ENCODE data around the gene TBCK.

The TBCK gene

DNA sequence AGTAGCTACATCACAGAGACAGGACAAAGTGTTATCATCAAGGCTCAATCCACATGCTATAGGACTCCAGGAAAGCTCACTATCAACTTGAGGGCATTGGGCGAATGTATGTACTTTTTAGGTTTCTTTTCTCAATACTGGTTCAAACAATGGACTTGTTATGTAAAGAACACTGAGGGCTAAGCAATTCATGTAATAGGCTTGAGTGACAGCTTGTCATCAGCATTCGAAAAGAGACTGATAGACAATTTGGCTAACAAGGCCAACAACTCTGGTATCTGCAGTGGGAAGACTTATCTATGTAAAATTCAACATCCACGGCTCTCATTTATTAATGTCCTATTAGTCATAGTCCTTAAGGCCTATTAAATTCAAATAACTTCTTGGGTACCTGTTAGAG, 279.7 kb downstream of the TBCK start:
- no peak for DNase-seq

DNA sequence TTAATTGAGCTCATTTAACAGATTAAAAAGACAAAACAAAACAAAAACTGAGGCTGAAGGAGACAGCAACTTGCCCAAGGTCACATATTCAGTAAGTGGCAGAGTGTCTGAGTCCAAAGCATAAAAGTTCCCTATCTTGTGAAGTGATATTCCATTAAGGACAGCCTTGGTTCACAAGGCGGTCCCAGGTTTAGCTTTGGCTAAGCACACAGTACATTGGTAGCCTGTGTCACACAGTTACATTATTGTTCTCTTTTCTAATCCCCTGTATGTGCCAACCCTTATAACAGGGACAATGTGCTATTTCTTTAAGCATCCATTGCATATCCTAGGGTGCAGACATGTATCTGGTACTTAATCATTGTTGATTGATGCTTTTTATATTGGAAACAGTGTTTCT, 280.8 kb downstream of the TBCK start:
- DNase-seq = no peak

DNA sequence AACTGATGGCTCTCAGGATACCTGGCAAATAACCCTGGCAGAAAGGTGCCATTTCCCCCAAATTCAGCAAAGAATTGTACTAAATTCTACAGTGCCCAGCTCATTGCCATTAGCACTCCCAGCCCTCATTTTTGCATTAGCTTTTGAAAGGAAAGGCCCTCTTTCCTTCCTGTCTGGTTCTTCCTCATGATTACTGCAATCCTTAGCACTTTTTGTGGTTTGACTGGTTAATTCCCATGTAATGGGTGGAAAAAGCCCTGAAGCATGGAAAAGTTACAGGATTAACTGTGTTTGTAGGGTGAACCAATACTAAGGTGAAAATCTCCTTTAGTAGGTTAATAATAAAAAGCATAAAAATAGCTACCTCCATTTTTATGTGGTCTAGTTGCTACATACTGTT, 281.3 kb downstream of the TBCK start:
- DNase-seq = no peak

DNA sequence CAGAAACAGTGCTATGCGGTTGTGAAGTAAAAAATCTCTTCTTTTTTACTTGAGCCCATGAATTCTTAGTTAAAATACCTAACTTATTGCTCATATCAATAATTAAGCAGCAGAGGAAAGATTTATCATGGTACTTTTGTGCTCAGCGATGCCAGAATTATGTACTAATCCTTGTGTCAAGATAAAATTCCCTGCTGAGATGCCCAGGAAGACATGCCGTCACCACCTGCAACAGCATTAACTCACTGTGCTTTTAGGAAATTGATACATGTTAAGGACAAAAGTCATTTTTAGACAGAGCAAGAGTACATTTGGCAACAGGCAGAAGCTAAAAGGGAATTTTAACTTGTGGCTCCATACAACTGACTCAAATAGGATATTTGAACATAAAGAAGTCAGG, 281.8 kb downstream of the TBCK start:
- no peak for DNase-seq

DNA sequence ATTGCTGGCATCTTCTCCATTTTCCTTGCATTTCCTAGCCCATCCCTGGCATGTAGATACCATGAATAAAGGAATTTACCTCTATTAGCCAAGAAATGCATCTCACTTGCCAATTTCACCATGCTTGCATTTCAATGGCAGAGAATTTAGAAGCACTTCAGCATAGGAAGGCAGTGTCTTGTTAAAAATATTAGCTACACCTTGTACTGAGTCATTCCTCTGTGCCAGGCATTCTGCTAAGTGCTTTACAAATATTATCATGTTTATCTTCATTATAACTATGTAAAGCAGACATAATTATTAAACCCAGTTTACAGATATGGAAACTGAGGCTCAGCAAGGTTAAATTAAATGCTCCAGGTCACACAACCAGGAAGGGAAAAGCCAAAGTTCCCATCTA, 282.5 kb downstream of the TBCK start:
- no peak for DNase-seq

DNA sequence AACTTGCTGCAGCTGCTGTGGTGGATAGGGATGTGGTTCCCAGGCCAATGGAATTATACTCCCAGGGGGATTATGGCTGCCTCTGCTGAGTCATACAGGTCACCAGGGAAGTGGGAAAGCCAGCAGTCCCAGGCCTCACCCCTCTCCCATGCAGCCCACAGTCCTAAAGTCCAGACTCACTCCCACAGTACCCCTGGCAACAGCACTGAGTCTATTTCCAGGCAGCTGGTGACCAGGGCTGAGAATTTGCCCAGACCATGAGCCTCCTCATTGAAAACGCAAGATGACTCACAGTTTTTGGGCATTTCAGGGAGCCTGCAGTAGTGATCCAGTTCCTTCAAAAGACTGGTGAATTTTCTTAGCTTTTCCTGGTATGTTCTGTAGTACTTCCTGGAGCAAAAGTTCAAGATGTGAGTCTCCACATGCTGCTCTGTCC, 283.1 kb downstream of the TBCK start:
- no peak for DNase-seq

DNA sequence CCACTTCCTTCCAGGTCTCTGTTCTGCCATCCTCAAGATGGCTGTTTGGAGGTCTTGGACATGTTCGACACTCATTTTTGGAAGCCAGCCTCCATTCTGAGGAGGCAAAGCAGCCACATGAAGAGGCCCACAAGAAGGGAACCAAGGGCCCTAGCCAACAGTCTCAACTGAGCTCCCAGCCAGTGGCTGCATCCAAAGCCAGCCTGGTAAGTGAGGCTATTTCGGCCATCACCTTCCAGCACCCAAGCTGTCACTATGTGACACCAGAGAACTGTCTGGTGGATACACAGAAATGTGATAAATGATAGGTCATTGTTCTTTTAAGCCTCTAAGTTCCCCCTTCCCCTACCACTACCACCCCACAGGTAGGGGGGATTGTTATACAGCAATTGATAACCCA, 293.6 kb downstream of the TBCK start:
- DNase-seq = no peak

DNA sequence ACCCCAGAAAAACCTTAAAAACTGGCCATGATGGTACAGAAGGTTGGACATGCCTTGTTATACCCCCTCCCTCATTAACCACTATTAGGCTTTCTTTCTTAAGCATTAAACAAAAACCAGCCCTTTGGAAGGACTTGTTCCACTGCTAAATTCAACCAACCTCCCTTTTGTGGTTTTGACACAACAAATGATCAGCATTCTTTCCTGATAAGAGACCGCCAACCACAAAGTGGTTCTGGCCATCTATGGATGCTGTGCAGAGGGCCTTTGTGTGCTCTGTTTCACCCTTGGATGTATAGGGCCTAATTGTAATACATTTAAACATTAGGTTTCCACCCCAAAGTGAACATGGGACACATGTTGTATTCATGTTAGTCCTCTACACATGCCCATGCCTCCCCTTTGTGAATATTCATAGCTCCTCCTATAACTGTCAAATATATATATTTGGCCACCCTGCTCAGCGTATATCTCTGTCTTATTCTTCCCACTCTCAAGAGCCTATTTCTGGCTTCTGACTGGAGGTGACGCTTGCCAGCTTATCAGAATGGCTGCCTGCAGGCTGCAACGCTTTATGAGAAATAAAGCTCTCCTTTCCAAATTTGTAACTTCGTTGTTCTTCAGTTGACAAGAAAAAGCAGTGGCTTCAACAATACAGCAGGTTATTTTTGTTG, 294.1 kb downstream of the TBCK start:
- no peak for DNase-seq

DNA sequence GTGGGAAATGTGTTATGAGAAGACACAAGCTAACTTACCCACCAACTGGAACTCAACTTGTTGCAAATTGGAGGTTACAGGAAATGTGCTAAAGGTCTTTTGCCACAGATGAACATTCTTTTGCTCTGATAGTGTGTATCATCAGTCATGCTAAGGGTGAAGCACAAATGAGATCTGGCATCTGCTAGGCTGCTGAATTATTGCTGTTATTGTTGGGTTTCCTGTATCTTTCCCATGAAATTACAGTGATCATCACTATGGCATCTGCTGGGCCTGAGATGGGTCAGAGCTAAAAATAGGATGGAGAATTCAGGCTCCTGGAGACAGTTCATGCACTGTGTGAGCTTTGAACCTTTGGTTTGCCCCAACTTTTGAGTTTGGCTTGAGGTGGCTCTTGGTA, 296.2 kb downstream of the TBCK start:
- no peak for DNase-seq

DNA sequence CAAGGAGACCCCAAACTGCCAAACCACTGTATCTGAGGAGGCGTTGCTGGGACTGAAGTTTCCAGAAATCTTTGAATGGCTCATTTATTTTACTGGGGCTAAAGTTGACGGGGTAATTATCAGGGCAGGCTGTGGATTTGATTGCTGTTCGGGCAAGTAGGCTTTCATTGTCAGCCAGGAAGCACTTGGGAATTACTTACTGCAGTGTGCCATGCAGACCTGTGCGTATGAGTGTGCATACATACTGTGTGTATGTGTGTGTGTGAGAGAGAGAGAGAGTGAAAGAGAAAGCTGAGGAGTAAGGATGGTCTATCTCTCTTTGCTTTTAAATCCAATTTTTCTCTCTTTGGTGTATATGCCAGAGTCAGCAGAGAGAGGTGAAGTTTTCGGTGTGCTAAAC, 298.0 kb downstream of the TBCK start:
- DNase-seq = no peak

DNA sequence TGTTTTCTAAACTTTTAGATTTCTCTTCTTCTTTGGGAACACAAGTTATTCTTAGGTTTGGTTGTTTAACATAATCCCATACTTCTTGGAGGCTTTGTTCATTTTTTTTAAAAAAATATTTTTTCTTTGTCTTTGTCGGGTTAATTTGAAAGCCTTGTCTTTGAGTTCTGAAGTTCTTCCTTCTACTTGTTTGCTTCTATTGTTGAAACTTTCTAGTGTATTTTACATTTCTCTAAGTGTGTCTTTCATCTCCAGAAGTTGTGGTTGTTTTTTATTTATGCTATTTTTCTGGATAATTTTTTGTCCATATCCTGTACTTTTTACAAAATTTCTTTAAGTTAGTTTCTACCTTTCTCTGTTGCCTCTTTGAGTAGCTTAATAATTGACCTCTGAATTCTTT, 304.6 kb downstream of the TBCK start:
- no peak for DNase-seq

DNA sequence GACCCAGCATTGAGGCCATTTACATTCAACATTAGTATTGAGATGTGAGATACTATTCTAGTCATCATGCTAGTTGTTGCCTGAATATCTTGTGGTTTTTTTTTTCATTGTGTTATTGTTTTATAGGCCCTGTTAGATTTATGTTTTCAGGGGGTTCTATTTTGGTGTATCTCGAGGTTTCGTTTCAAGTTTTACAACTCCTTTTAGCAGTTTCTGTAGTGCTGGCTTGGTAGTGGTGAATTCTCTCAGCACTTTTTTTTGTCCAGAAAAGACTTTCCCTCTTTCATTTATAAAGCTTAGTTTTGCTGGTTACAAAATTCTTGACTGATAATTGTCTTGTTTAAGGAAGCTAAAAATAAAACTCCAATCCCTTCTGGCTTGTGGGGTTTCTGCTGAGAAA, 305.2 kb downstream of the TBCK start:
- DNase-seq = no peak

DNA sequence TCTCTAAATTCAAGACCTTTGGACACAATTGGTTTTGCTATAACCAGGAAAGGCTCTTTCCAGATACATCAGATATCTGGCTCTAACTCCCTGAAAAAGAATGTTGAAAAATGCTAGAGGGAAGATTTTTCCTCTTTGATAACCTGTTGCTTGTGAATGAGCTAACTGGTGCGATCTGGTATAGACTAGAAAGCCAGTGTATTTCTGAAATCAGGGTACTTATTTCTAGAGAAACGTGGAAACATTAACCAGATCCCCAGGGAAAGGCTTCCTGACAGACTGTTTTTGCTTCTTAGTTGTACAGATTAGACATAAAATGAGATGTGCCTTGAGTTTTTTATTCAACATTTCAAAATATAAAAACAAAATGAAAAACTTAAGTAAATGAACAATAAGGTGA, 313.0 kb downstream of the TBCK start:
- DNase-seq = no peak

DNA sequence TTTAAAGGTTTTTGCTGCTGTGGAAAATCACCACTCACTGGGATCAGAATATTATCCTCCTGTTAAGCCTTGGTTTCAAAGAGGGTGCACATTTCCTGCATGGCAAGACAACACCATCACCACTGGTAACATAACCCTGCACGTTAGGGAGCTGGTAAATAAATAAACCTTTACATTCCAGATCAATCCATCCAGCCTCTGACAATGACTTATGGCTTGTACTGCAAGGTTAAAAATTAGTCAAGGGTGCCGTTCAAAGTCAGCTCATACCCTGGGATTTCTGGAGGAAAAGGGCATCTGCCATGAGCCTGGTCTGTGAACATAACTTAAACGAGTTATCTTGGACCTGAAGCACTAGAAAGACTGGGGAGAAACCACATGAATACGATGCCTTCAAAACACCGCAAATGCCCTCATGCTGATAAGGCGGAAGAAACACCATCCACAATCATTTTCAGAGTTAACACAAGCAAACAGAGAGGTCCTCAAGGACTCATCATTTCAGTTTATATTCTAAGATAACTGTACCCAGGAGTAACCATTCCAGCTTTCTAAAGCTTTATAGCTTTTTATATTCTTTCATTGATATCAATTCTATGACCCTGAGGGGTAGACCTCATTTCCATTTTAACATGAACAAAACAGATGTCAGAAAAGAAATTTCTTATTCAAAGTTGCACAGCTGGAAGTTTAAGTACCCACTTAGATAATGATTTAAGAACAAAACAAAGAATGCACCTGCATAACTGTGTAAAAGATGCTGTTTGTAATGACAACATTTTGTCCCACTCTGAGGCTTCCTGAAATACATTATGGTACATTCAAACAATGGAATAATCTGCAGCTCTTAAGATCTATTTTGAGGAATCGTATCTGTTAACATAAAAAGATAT, 317.6 kb downstream of the TBCK start:
- no peak for DNase-seq

DNA sequence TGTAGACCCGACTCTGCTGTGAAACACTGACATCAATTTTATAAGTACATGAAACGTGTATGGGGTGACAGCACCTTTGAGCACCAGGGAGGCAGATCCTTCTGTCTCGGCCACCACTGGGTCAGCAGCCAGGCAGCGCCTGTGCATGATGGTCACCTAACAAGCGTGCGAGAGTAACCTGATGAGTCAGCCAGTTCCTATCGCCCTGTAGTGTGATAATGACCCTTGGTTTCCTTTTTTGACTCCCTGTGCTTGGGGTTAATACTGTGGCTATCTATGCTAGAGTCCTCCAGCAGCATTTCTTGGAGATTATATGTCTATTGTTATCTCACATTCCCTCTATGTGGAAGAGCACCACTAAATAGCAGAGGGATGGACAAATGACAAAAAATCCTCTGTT, 319.2 kb downstream of the TBCK start:
- no peak for DNase-seq

DNA sequence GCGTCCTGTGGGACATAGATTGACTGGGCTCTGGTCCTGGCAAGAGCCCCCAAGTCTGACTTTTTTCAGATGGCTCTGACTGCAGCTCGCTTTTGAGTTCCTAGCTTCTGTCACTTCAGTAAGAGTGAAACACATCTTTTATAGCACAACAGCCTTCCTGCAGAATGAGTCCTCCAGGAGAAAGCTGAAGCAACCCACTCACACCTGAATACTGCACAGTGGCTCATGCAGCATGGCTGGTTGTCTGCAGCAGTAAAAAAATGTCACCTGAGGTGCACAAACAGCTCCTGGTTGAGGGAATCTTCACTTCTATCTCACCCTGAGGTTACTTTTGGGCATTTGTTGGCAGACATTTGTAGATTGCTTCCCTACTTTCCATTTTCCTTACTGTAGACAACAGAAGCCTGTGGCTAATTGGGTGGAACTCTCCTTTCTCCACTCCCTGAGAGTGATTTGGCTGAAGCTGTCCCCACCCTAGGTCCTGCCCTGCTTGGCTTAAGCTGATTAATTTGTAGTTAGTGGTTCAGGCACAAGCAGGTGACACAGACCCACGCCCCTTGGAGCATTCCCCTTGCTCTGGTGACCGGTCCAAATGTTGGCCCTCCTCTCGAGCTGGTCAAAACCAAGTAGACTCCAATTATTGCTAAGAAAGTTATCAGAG, 321.0 kb downstream of the TBCK start:
- DNase-seq = no peak

DNA sequence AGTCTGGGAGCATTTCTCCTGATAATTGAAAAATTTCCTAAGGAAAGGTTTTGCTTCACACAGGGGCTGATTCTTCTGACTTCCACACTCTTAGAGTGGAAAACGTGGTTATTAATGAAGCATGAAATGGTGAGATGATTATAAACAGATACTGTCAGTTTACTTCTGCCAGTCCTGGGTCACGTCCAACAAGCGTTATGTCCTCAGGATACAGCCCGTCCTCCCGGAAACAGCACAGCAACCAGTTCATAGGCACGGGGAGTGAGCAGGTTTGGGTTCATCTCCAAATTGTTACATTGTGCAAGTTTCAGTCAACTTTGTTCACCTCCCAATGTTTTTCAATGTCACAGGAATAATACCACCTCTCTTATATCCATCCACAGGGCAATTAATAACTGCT, 321.9 kb downstream of the TBCK start:
- no peak for DNase-seq

DNA sequence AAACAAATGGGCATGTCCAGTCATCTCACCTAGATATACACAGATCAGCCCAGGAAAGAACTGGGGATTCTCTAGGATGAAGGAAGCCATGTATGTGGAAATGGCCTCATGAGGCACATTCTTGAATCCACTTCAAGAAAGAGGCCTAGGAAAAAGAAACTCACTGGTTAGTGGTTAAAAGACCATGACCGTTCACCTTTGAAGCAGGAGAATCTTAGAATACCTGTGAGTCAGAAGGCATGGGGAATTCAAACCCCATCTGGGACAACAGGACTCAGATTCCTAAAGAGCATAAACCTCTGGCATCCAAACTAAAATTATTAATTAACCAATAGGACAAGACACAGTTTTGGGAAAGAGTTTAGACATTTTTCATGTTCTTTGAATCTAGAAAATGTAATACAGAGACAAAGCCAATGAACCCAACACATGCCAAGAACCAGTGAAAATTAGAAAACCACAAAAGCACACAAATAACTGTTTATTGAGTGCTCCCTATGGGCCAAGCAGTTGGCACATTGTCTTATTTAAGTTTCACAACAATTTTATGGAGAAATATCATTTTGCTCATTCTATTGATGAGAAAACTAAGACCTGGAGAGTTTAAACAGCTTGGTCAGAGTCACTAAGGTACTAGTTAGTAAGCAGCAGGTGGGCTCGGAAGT, 323.2 kb downstream of the TBCK start:
- DNase-seq = no peak

DNA sequence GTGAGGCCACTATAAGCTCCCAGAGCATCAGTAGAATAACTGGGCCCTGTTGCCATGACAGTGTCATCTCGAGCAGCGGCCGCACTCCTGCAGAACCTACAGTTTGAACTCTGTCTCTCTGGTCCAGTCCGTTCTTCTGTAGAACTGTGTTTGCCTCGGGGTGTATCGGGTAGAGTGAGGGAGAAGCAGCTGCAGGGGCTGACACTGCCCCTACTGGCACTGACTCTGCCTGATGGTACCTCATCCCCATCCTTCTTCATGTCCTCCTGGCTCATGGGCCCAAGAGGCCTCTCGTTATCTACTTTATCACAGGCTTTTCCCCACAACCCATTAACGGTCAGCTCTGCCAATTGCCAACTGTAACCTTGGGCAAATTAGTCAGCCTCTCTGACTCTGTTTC, 324.3 kb downstream of the TBCK start:
- DNase-seq = no peak
